ENCODE measurements around the gene BTG2. TPM values are rescaled to one million over a fixed set of nuclear protein-coding genes. Genes with fewer than 3 reads are reported as not detected.
A peak's percentile ranks its signal among the peaks of the same experiment; 100 is the strongest.
"Not testable (repeated sequence)": the region's sequence is repeated elsewhere in the genome, so short reads cannot be mapped to it uniquely, and the experiment has no call there.

Gene BTG2
- total and polyA plus RNA-seq, 9 donors, result 60.3 to 133 (median 92.6) TPM

- peaks cover 43% of the 10 kb centered on the region for H3K4me1 ChIP-seq (ENCODE audit: control insufficient read depth, insufficient read depth, low read length)
- 62% methylated on average over 3 of the region's 9 CpGs for WGBS (ENCODE audit: insufficient coverage)
Measured at GRCh38 chr1:203304391-203304918, 864 bp upstream of the BTG2 start.

GRCh38 chr1:203305809-203306088 lies 430 bp downstream of the BTG2 start:
- Histone ChIP-seq H3K27me3 (ENCODE audit: control insufficient read depth, insufficient read depth, low read length) (no peaks in the 10 kb centered on the region), H3K27ac (ENCODE audit: low read length) (peak overlapping the region; percentile 95), H3K9me3 (replicated peaks; ENCODE audit: control insufficient read depth, low read depth, low read length) (no peaks in the 10 kb centered on the region), H3K36me3 (ENCODE audit: control insufficient read depth, insufficient read depth, low read length) (peaks cover 35% of the 10 kb centered on the region), H3K4me1 (ENCODE audit: control insufficient read depth, insufficient read depth, low read length) (peaks cover 45% of the 10 kb centered on the region), H3K4me3 (ENCODE audit: low read length) (peak overlapping the region; percentile 99)
- DNase-seq, result no peak
- under 1% methylated on average over 21 of the region's 21 CpGs for WGBS (ENCODE audit: insufficient coverage)

More at GRCh38 chr1:203304391-203304918, 864 bp upstream of the BTG2 start:
- H3K36me3 ChIP-seq (ENCODE audit: control insufficient read depth, insufficient read depth, low read length), result peaks cover 26% of the 10 kb centered on the region
- H3K27ac ChIP-seq (ENCODE audit: low read length), result peak overlapping the region; percentile 92
- no peaks in the 10 kb centered on the region for H3K27me3 ChIP-seq (ENCODE audit: control insufficient read depth, insufficient read depth, low read length)
- peak; percentile 51 for DNase-seq
- H3K4me3 ChIP-seq (ENCODE audit: low read length), result peak overlapping the region; percentile 52
- H3K9me3 ChIP-seq (replicated peaks; ENCODE audit: control insufficient read depth, low read depth, low read length), result no peaks in the 10 kb centered on the region

DNA sequence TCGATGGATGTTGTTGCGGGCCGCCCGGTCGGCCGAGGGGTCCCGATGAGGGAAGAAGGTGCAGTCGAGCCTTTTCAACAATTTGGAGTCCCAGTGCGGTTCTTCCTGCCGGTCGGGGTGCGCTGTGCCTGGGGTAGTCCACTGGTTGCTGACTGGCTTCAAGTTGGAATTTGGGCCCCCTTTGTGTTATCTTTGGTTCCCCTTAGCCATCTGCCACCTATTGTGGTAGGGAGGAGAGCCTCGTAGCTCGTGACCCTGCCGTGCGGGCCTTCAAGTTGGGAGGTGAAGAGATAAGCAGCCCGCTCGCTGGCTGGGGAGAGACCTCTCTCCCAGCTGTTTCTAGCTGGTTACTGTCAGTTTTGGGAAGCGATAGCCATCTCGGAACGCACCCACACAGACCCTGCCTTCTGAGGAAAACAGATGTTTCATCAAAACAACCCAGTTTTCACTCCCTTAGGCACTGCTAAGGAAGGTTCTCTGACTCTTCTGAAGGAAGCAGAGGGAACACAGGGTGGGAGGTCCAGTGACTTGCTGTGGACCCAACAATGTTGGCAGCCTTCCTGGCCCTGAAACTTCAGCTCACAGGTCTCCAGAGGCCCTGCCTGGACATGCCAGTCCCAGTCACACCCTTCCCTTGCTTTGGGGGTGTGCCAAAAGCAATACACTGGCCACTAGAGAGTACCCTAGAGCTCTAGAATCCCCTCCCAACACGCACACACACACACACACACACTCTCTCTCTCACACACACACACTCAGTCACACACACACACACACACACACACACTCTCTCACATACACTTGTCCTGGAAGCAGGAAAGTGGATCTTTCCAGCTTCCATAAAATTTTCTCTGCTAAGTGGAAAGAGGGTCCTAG lies 1.0 kb downstream of the BTG2 start:
- Histone ChIP-seq H3K9me3 (replicated peaks; ENCODE audit: control insufficient read depth, low read depth, low read length) (no peaks in the 10 kb centered on the region), H3K4me3 (ENCODE audit: low read length) (peak overlapping the region; percentile 99), H3K36me3 (ENCODE audit: control insufficient read depth, insufficient read depth, low read length) (peaks cover 35% of the 10 kb centered on the region), H3K4me1 (ENCODE audit: control insufficient read depth, insufficient read depth, low read length) (peaks cover 40% of the 10 kb centered on the region), H3K27me3 (ENCODE audit: control insufficient read depth, insufficient read depth, low read length) (no peaks in the 10 kb centered on the region), H3K27ac (ENCODE audit: low read length) (peak overlapping the region; percentile 95)
- WGBS (ENCODE audit: insufficient coverage), result 1% methylated on average over 15 of the region's 22 CpGs
- DNase-seq, result peak; percentile 93

- no peaks in the 10 kb centered on the region for H3K9me3 ChIP-seq (replicated peaks; ENCODE audit: control insufficient read depth, low read depth, low read length)
- H3K4me1 ChIP-seq (ENCODE audit: control insufficient read depth, insufficient read depth, low read length), result peaks cover 40% of the 10 kb centered on the region
- no peak for DNase-seq
- peaks cover 40% of the 10 kb centered on the region for H3K36me3 ChIP-seq (ENCODE audit: control insufficient read depth, insufficient read depth, low read length)
- WGBS (ENCODE audit: insufficient coverage), result 65% methylated on average over 14 of the region's 21 CpGs
- peak overlapping the region; percentile 99 for H3K4me3 ChIP-seq (ENCODE audit: low read length)
- peak overlapping the region; percentile 95 for H3K27ac ChIP-seq (ENCODE audit: low read length)
- H3K27me3 ChIP-seq (ENCODE audit: control insufficient read depth, insufficient read depth, low read length), result no peaks in the 10 kb centered on the region
Measured at GRCh38 chr1:203306965-203307541, 1.7 kb downstream of the BTG2 start.

GRCh38 chr1:203307641-203308126 lies 2.4 kb downstream of the BTG2 start:
- Histone ChIP-seq H3K27ac (ENCODE audit: low read length) (peak overlapping the region; percentile 95), H3K27me3 (ENCODE audit: control insufficient read depth, insufficient read depth, low read length) (no peaks in the 10 kb centered on the region), H3K36me3 (ENCODE audit: control insufficient read depth, insufficient read depth, low read length) (peaks cover 40% of the 10 kb centered on the region), H3K9me3 (replicated peaks; ENCODE audit: control insufficient read depth, low read depth, low read length) (no peaks in the 10 kb centered on the region), H3K4me1 (ENCODE audit: control insufficient read depth, insufficient read depth, low read length) (peaks cover 40% of the 10 kb centered on the region), H3K4me3 (ENCODE audit: low read length) (peak overlapping the region; percentile 99)
- 50% methylated on average over 1 of the region's 3 CpGs for WGBS (ENCODE audit: insufficient coverage)
- DNase-seq, result peak; percentile 57

GRCh38 chr1:203308328-203308922 lies 3.1 kb downstream of the BTG2 start:
- H3K27ac ChIP-seq (ENCODE audit: low read length), result peak overlapping the region; percentile 44
- peak overlapping the region; percentile 99 for H3K4me3 ChIP-seq (ENCODE audit: low read length)
- no peaks in the 10 kb centered on the region for H3K9me3 ChIP-seq (replicated peaks; ENCODE audit: control insufficient read depth, low read depth, low read length)
- no peak for DNase-seq
- H3K36me3 ChIP-seq (ENCODE audit: control insufficient read depth, insufficient read depth, low read length), result peaks cover 40% of the 10 kb centered on the region
- no peaks in the 10 kb centered on the region for H3K27me3 ChIP-seq (ENCODE audit: control insufficient read depth, insufficient read depth, low read length)
- WGBS (ENCODE audit: insufficient coverage), result 43% methylated on average over 1 of the region's 5 CpGs
- peaks cover 40% of the 10 kb centered on the region for H3K4me1 ChIP-seq (ENCODE audit: control insufficient read depth, insufficient read depth, low read length)

DNA sequence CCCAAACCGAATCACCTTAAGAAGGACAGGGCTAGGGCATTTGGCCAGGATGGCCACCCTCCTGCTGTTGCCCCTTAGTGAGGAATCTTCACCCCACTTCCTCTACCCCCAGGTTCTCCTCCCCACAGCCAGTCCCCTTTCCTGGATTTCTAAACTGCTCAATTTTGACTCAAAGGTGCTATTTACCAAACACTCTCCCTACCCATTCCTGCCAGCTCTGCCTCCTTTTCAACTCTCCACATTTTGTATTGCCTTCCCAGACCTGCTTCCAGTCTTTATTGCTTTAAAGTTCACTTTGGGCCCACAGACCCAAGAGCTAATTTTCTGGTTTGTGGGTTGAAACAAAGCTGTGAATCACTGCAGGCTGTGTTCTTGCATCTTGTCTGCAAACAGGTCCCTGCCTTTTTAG lies 3.6 kb downstream of the BTG2 start:
- Histone ChIP-seq H3K27ac (ENCODE audit: low read length) (no peak overlapping the region), H3K4me3 (ENCODE audit: low read length) (peak overlapping the region; percentile 99), H3K36me3 (ENCODE audit: control insufficient read depth, insufficient read depth, low read length) (peaks cover 40% of the 10 kb centered on the region), H3K9me3 (replicated peaks; ENCODE audit: control insufficient read depth, low read depth, low read length) (no peaks in the 10 kb centered on the region), H3K4me1 (ENCODE audit: control insufficient read depth, insufficient read depth, low read length) (peaks cover 40% of the 10 kb centered on the region), H3K27me3 (ENCODE audit: control insufficient read depth, insufficient read depth, low read length) (no peaks in the 10 kb centered on the region)
- 50% methylated on average over 1 of the region's 1 CpG for WGBS (ENCODE audit: insufficient coverage)
- DNase-seq, result no peak

- Histone ChIP-seq H3K4me1 (ENCODE audit: control insufficient read depth, insufficient read depth, low read length) (peaks cover 28% of the 10 kb centered on the region), H3K36me3 (ENCODE audit: control insufficient read depth, insufficient read depth, low read length) (peaks cover 39% of the 10 kb centered on the region), H3K27ac (ENCODE audit: low read length) (no peak overlapping the region), H3K27me3 (ENCODE audit: control insufficient read depth, insufficient read depth, low read length) (no peaks in the 10 kb centered on the region), H3K4me3 (ENCODE audit: low read length) (no peak overlapping the region), H3K9me3 (replicated peaks; ENCODE audit: control insufficient read depth, low read depth, low read length) (no peaks in the 10 kb centered on the region)
- WGBS (ENCODE audit: insufficient coverage), result 100% methylated on average over 2 of the region's 3 CpGs
- no peak for DNase-seq
Measured at GRCh38 chr1:203311368-203312301, 6.3 kb downstream of the BTG2 start.

DNA sequence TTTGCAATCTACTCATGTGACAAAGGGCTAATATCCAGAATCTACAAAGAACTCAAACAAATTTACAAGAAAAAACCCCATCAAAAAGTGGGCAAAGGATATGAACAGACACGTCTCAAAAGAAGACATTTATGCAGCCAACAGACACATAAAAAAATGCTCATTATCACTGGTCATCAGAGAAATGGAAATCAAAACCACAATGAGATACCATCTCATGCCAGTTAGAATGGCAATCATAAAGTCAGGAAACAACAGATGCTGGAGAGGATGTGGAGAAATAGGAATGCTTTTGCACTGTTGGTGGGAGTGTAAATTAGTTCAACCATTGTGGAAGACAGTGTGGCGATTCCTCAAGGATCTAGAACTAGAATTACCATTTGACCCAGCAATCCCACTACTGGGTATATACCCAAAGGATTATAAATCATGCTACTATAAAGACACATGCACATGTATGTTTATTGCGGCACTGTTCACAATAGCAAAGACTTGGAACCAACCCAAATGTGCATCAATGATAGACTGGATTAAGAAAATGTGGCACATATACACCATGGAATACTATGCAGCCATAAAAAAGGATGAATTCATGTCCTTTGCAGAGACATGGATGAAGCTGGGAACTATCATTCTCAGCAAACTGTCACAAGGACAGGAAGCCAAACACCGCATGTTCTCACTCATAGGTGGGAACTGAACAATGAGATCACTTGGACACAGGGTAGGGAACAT lies 8.9 kb downstream of the BTG2 start:
- not testable (repeated sequence) for H3K4me1 ChIP-seq (ENCODE audit: control insufficient read depth, insufficient read depth, low read length); H3K4me3 ChIP-seq (ENCODE audit: low read length); H3K9me3 ChIP-seq (replicated peaks; ENCODE audit: control insufficient read depth, low read depth, low read length); H3K27me3 ChIP-seq (ENCODE audit: control insufficient read depth, insufficient read depth, low read length); DNase-seq; H3K27ac ChIP-seq (ENCODE audit: low read length)
- WGBS (ENCODE audit: insufficient coverage), result 100% methylated on average over 1 of the region's 4 CpGs
- peaks cover 14% of the 10 kb centered on the region for H3K36me3 ChIP-seq (ENCODE audit: control insufficient read depth, insufficient read depth, low read length)

Data from muscle of leg (tissue), 11 donors.